ENCODE results near the gene PARP1.

DNA sequence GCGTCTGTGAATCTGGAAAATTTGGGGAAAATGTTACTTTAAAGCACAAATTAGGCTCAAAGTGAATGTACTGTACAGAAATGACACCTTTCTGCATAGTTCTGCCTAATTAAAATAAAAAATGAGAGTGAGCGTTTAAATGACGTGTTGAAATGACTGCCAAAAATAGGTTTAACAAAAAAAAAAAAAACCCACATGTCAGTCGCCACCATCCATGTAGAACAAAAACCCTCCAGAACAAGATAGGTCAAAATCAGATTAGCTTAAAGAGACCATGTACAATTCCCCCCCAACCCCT is 745 bp downstream of the PARP1 start:
- no peak for TF ChIP-seq POLR2A (IDR thresholded peaks at IDR 0.05)
- TF ChIP-seq, protein P1, sequence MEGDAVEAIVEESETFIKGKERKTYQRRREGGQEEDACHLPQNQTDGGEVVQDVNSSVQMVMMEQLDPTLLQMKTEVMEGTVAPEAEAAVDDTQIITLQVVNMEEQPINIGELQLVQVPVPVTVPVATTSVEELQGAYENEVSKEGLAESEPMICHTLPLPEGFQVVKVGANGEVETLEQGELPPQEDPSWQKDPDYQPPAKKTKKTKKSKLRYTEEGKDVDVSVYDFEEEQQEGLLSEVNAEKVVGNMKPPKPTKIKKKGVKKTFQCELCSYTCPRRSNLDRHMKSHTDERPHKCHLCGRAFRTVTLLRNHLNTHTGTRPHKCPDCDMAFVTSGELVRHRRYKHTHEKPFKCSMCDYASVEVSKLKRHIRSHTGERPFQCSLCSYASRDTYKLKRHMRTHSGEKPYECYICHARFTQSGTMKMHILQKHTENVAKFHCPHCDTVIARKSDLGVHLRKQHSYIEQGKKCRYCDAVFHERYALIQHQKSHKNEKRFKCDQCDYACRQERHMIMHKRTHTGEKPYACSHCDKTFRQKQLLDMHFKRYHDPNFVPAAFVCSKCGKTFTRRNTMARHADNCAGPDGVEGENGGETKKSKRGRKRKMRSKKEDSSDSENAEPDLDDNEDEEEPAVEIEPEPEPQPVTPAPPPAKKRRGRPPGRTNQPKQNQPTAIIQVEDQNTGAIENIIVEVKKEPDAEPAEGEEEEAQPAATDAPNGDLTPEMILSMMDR (IDR thresholded peaks at IDR 0.05): no peak

Data from esophagus squamous epithelium (tissue), 4 donors.